NCI-H2196 treated with DMSO at 0.1 percent for 48 hours (cell line): ENCODE measurements around the gene FAM117B.
"Not testable (repeated sequence)": the region's sequence is repeated elsewhere in the genome, so short reads cannot be mapped to it uniquely, and the experiment has no call there.

Source experiments
- DNase-seq: peaks from one replicate; lab custom pipeline; 2025; ENCODE audit not compliant: unreplicated experiment; lab: John Stamatoyannopoulos, UW

The FAM117B gene

GRCh38 chr2:202757339-202757738 lies 122.6 kb downstream of the FAM117B start:
- no peak for DNase-seq

- DNase-seq, result no peak
These were observed 123.4 kb downstream of the FAM117B start for GRCh38 chr2:202758128-202758527.

- no peak for DNase-seq
These were observed 123.8 kb downstream of the FAM117B start for GRCh38 chr2:202758604-202759003.

GRCh38 chr2:202760848-202761247 lies 126.1 kb downstream of the FAM117B start:
- no peak for DNase-seq

- DNase-seq, result no peak
These were observed 127.8 kb downstream of the FAM117B start for GRCh38 chr2:202762556-202762955.

GRCh38 chr2:202763916-202764315 lies 129.1 kb downstream of the FAM117B start:
- no peak for DNase-seq

- DNase-seq, result no peak
These were observed 130.2 kb downstream of the FAM117B start for GRCh38 chr2:202764991-202765390.

- DNase-seq, result no peak
These were observed 130.7 kb downstream of the FAM117B start for GRCh38 chr2:202765436-202765835.

- no peak for DNase-seq
These were observed 133.5 kb downstream of the FAM117B start for GRCh38 chr2:202768273-202768672.

- DNase-seq, result no peak
These were observed 134.4 kb downstream of the FAM117B start for GRCh38 chr2:202769201-202769600.

GRCh38 chr2:202771336-202771735 lies 136.6 kb downstream of the FAM117B start:
- no peak for DNase-seq

GRCh38 chr2:202771741-202772460 lies 137.1 kb downstream of the FAM117B start:
- no peak for DNase-seq

- DNase-seq, result no peak
These were observed 138.7 kb downstream of the FAM117B start for GRCh38 chr2:202773301-202773973.

- DNase-seq, result no peak
These were observed 139.3 kb downstream of the FAM117B start for GRCh38 chr2:202774104-202774503.

GRCh38 chr2:202778217-202778616 lies 143.4 kb downstream of the FAM117B start:
- no peak for DNase-seq

- no peak for DNase-seq
These were observed 145.8 kb downstream of the FAM117B start for GRCh38 chr2:202780514-202781021.

- no peak for DNase-seq
These were observed 148.3 kb downstream of the FAM117B start for GRCh38 chr2:202782940-202783558.

- DNase-seq, result no peak
These were observed 152.1 kb downstream of the FAM117B start for GRCh38 chr2:202786842-202787241.

- DNase-seq, result no peak
These were observed 155.9 kb downstream of the FAM117B start for GRCh38 chr2:202790676-202791075.

GRCh38 chr2:202797944-202798343 lies 163.2 kb downstream of the FAM117B start:
- no peak for DNase-seq

- not testable (repeated sequence) for DNase-seq
These were observed 171.1 kb downstream of the FAM117B start for GRCh38 chr2:202805911-202806310.
